Sigmoid colon (tissue), 7 donors: Measurements from ENCODE around the gene CHAT. TPM values are rescaled to one million over a fixed set of nuclear protein-coding genes. Genes with fewer than 3 reads are reported as not detected.

Source experiments
- DNase-seq: peaks from one replicate; pipeline ENCODE4 v3.0.0-alpha.2; 2019
- H3K27ac ChIP-seq, 4 donors: fragments of 200-600 bp; sonication (generic); one replicate each; pipeline ENCODE4 v1.5.1; 2016 to 2019; ENCODE audit warnings: mild to moderate bottlenecking in 1 of 4
- H3K27me3 ChIP-seq, 3 donors: fragments of 200-600 bp; sonication (generic); one replicate each; pipeline ENCODE4 v1.5.1; 2019; ENCODE audit warnings: mild to moderate bottlenecking in 1 of 3
- H3K36me3 ChIP-seq, 4 donors: fragments of 200-600 bp; sonication (generic); one replicate each; pipeline ENCODE4 v1.5.1; 2016 to 2019
- H3K4me1 ChIP-seq, 4 donors: fragments of 200-600 bp; sonication (generic); one replicate each; pipeline ENCODE4 v1.5.1; 2017 to 2019
- H3K4me3 ChIP-seq, 4 donors: fragments of 200-600 bp; sonication (generic); one replicate each; pipeline ENCODE4 v1.5.1; 2017 to 2019; ENCODE audit warnings: mild to moderate bottlenecking in 2 of 4, moderate library complexity in 1 of 4
- H3K9me3 ChIP-seq, 4 donors: fragments of 200-600 bp in 3 of 4; sonication (generic) in 3 of 4; one replicate each; pipeline versions ENCODE4 v1.5.1 to v1.6.1; 2013 to 2019
- CTCF ChIP-seq, 4 experiments: fragments of 450-650 bp in 3 of 4; fragments of 200-600 bp in 1 of 4; IDR thresholded peaks; one replicate each; pipeline ENCODE4 v1.5.1; 2016 to 2019; ENCODE audit warnings: antibody characterized with exemption in 4 of 4, mild to moderate bottlenecking in 3 of 4, moderate library complexity in 2 of 4
- EP300 ChIP-seq, 4 donors: sonication (generic); formaldehyde crosslinking; IDR thresholded peaks; one replicate each; pipeline ENCODE4 v1.6.1; 2017; ENCODE audit warnings: antibody characterized with exemption in 4 of 4
- POLR2A ChIP-seq, 2 donors: fragments of 450-650 bp; IDR thresholded peaks; one replicate each; pipeline ENCODE4 v1.6.1; 2016; ENCODE audit warnings: antibody characterized with exemption in 2 of 2, mild to moderate bottlenecking in 2 of 2, moderate library complexity in 2 of 2
- POLR2AphosphoS5 ChIP-seq, 4 donors: sonication (generic); formaldehyde crosslinking; IDR thresholded peaks; one replicate each; pipeline ENCODE4 v1.6.1; 2017; ENCODE audit warnings: antibody characterized with exemption in 4 of 4
- WGBS, 2 donors: extraction: QIAGEN DNeasy Blood & Tissue Kit; methylation state at CpG; one replicate each; pipeline ENCODE4 v1.1.7; 2013; 5-methylcytosine and 5-hydroxymethylcytosine counted together
- intact Hi-C: fragments of 100-400 bp; cut with DNase I; formaldehyde crosslinking; loops from one replicate; pipeline ENCODE4 v1.15.1; 2023
- polyA plus RNA-seq, 3 donors: library from polyadenylated mRNA; stranded (reverse); fragments of 200-250 nt; gene quantifications; one replicate each; pipeline ENCODE4 v1.2.3, GENCODE V29; 2013
- total RNA-seq, 4 donors: library from RNA; depleted of rRNA; stranded (reverse); fragments of >200 nt; gene quantifications; one replicate each; pipeline ENCODE4 v1.1.0, GENCODE V29; 2016
- donor health status: healthy with polysubstance abuse.
- donor health status: Bipolar disorder and iron deficiency.
- donor health status: healthy.

Gene CHAT
- total and polyA plus RNA-seq, 7 donors: 0.41 to 0.57 TPM; not detected in 5

DNA sequence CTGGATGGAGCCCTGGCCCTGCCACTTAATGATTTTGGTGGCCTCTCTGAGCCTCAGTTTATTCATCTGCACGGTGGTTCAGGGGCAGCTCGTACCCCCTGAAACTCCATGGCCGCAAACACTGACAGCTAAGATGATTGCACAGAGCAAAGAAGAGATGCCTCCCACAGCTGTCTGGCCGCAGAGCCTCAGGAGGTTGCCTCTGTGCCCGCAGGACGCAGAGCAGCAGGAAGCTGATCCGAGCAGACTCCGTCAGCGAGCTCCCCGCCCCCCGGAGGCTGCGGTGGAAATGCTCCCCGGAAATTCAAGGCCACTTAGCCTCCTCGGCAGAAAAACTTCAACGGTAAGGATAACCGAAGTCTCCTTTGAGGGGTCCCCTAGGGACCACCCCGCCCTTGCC, 35.5 kb downstream of the CHAT start:
- Histone ChIP-seq H3K4me1 (no peaks in the 10 kb centered on the region), H3K9me3 (no peaks in the 10 kb centered on the region), H3K36me3 (no peaks in the 10 kb centered on the region), H3K27ac (no peak overlapping the region), H3K27me3 (peaks cover 0 to 11% (median 6%) of the 10 kb centered on the region in 3 donors), H3K4me3 (no peak overlapping the region)
- intact Hi-C loops: no loop called here
- DNase-seq: no peak
- TF ChIP-seq CTCF (IDR thresholded peaks at IDR 0.05): no peak
- 14 to 29% methylated on average over 17 of the region's 17 CpGs for WGBS, 2 donors

GRCh38 chr10:49649936-49650723, 36.3 kb downstream of the CHAT start:
- WGBS, 2 donors: 55 to 63% methylated on average over 8 of the region's 8 CpGs
- Histone ChIP-seq H3K27me3 (peaks cover 0 to 11% (median under 1%) of the 10 kb centered on the region in 3 donors), H3K9me3 (no peaks in the 10 kb centered on the region), H3K27ac (no peak overlapping the region), H3K36me3 (no peaks in the 10 kb centered on the region), H3K4me1 (no peaks in the 10 kb centered on the region), H3K4me3 (no peak overlapping the region)
- TF ChIP-seq CTCF (IDR thresholded peaks at IDR 0.05): no peak
- TF ChIP-seq POLR2AphosphoS5 (IDR thresholded peaks at IDR 0.05): no peak
- no peak for TF ChIP-seq POLR2A (IDR thresholded peaks at IDR 0.05)
- no peak for TF ChIP-seq EP300 (IDR thresholded peaks at IDR 0.05)
- DNase-seq: no peak
- intact Hi-C loops: no loop called here

- 94 to 95% methylated on average over 1 of the region's 1 CpG for WGBS, 2 donors
- no peak overlapping the region for H3K27ac ChIP-seq
- intact Hi-C loops: no loop called here
- peaks cover 0 to 11% (median 0%) of the 10 kb centered on the region in 3 donors for H3K27me3 ChIP-seq
- H3K4me3 ChIP-seq: no peak overlapping the region
- TF ChIP-seq POLR2A (IDR thresholded peaks at IDR 0.05): no peak
- TF ChIP-seq CTCF (IDR thresholded peaks at IDR 0.05): no peak
- no peak for TF ChIP-seq POLR2AphosphoS5 (IDR thresholded peaks at IDR 0.05)
- no peak for TF ChIP-seq EP300 (IDR thresholded peaks at IDR 0.05)
- DNase-seq: no peak
- H3K4me1 ChIP-seq: no peaks in the 10 kb centered on the region
- H3K36me3 ChIP-seq: no peaks in the 10 kb centered on the region
- H3K9me3 ChIP-seq: no peaks in the 10 kb centered on the region
Observed at GRCh38 chr10:49650724-49651034, 36.8 kb downstream of the CHAT start.

- H3K36me3 ChIP-seq: no peaks in the 10 kb centered on the region
- intact Hi-C loops: no loop called here
- no peaks in the 10 kb centered on the region for H3K9me3 ChIP-seq
- H3K4me1 ChIP-seq: no peaks in the 10 kb centered on the region
- H3K27me3 ChIP-seq: peaks cover 0 to 11% (median 0%) of the 10 kb centered on the region in 3 donors
- H3K4me3 ChIP-seq: no peak overlapping the region
- no peak for TF ChIP-seq POLR2AphosphoS5 (IDR thresholded peaks at IDR 0.05)
- H3K27ac ChIP-seq: no peak overlapping the region
- DNase-seq: no peak
- 74 to 87% methylated on average over 15 of the region's 15 CpGs for WGBS, 2 donors
Observed at GRCh38 chr10:49651039-49651835, 37.4 kb downstream of the CHAT start.

DNA sequence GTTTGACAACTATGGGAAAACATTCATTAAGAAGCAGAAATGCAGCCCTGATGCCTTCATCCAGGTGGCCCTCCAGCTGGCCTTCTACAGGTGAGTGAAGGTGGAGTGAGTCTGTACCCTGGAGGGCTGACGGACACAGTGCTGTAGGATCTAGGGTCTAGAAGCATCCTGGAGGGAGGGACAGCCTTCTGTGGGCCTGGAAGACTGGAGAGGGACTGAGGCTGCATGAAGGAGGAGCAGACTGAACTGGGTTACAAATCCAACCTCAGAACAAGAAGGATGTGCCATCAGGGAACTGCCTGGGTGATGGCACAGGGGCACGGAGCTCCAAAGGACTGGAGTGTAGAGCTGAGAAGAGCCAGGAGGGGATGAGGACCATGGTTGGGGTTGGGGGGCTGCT, 38.1 kb downstream of the CHAT start:
- DNase-seq: no peak
- intact Hi-C loops: no loop called here
- TF ChIP-seq EP300 (IDR thresholded peaks at IDR 0.05) (no peak), POLR2A (IDR thresholded peaks at IDR 0.05) (no peak)
- H3K4me3 ChIP-seq: no peak overlapping the region
- no peak overlapping the region for H3K27ac ChIP-seq
- no peaks in the 10 kb centered on the region for H3K4me1 ChIP-seq
- 87 to 89% methylated on average over 2 of the region's 2 CpGs for WGBS, 2 donors
- peaks cover 0 to 11% (median 0%) of the 10 kb centered on the region in 3 donors for H3K27me3 ChIP-seq
- H3K36me3 ChIP-seq: no peaks in the 10 kb centered on the region
- no peaks in the 10 kb centered on the region for H3K9me3 ChIP-seq
